Heart left ventricle (tissue), 16 donors: ENCODE data around the gene CHL1. TPM values are rescaled to one million over a fixed set of nuclear protein-coding genes. Genes with fewer than 3 reads are reported as not detected.

Experiments used
- ATAC-seq, 4 donors: fragments of 200-7000 bp; cut with Tn5 transposase; one replicate each; pipeline ENCODE4 v1.9.1; 2020 to 2022; ENCODE audit warnings: moderate library complexity in 4 of 4, mild to moderate bottlenecking in 3 of 4, moderate number of reproducible peaks in 1 of 4
- DNase-seq, 5 donors: peaks; one replicate each; pipeline ENCODE4 v3.0.0-alpha.2; 2020
- H3K27ac ChIP-seq, 12 donors: fragments of 200-600 bp; sonication (generic) in 4 of 12; one replicate each; pipeline versions ENCODE4 v1.5.0 to v1.8.0; 2016 to 2022; ENCODE audit warnings: mild to moderate bottlenecking in 2 of 12
- H3K27me3 ChIP-seq, 9 donors: fragments of 200-600 bp; sonication (generic) in 2 of 9; one replicate each; pipeline versions ENCODE4 v1.5.1 to v1.8.0; 2016 to 2022; ENCODE audit warnings: mild to moderate bottlenecking in 3 of 9
- H3K36me3 ChIP-seq, 9 donors: fragments of 200-600 bp; sonication (generic) in 2 of 9; one replicate each; pipeline versions ENCODE4 v1.5.0 to v1.8.0; 2018 to 2022; ENCODE audit warnings: mild to moderate bottlenecking in 2 of 9
- H3K4me1 ChIP-seq, 12 donors: fragments of 200-600 bp; sonication (generic) in 4 of 12; one replicate each; pipeline versions ENCODE4 v1.5.0 to v1.8.0; 2016 to 2022; ENCODE audit warnings: mild to moderate bottlenecking in 3 of 12
- H3K4me3 ChIP-seq, 12 donors: fragments of 200-600 bp; sonication (generic) in 4 of 12; one replicate each; pipeline versions ENCODE4 v1.5.0 to v1.8.0; 2017 to 2022; ENCODE audit warnings: mild to moderate bottlenecking in 9 of 12, moderate library complexity in 4 of 12
- H3K9me3 ChIP-seq, 12 donors: fragments of 200-600 bp; sonication (generic) in 4 of 12; one replicate each; pipeline versions ENCODE4 v1.5.0 to v1.8.0; 2016 to 2022; ENCODE audit warnings: mild to moderate bottlenecking in 1 of 12
- CTCF ChIP-seq, 12 donors: fragments of 200-600 bp; sonication (generic) in 4 of 12; IDR thresholded peaks; one replicate each; pipeline versions ENCODE4 v1.5.0 to v1.8.0; 2018 to 2022; ENCODE audit warnings: antibody characterized with exemption in 12 of 12, mild to moderate bottlenecking in 5 of 12
- POLR2A ChIP-seq, 2 donors: fragments of 450-650 bp; IDR thresholded peaks; one replicate each; pipeline ENCODE4 v1.6.1; 2017; ENCODE audit warnings: antibody characterized with exemption in 2 of 2, mild to moderate bottlenecking in 2 of 2, moderate library complexity in 2 of 2
- WGBS, 4 donors: extraction: QIAGEN DNeasy Blood & Tissue Kit in 2 of 4; methylation state at CpG; one replicate each; pipeline versions ENCODE4 v1.1.5 to v1.1.7; 2013 to 2018; 5-methylcytosine and 5-hydroxymethylcytosine counted together
- intact Hi-C, 10 donors: fragments of 100-400 bp; cut with DNase I; formaldehyde crosslinking; loops; one replicate each; pipeline versions ENCODE4 v1.11.1 to v1.14.2; 2022
- polyA plus RNA-seq, 2 donors: library from polyadenylated mRNA; stranded (reverse); fragments of 200-250 nt; gene quantifications; one replicate each; pipeline ENCODE4 v1.2.3, GENCODE V29; 2013
- total RNA-seq, 9 donors: library from RNA; depleted of rRNA in 2 of 9; stranded (reverse); fragments of >200 nt in 2 of 9; fragmentation: NEBNext Ultra II Directional in 3 of 9; extraction: Animal tissue kit (Norgen Biotek cat#: 25700) in 3 of 9; gene quantifications; one replicate each; pipeline versions ENCODE4 v1.1.0 to v1.2.4, GENCODE V29; 2016 to 2023
- donor health status: ischemic (EF 13 %, LVEDD 7.1; RV severe dilation, severe dysfunction).
- donor health status: healthy with polysubstance abuse.
- donor health status: DM: no; HTN: yes; CAD: no.
- donor health status: DM: no; HTN: no; CAD: no.
- donor health status: ischemic (EF 25% LVEDD 6.9; RV normal size, moderate dysfunction).
- donor health status: ischemic (EF 25% LVEDD 5.7; RV mildly dilated, moderate dysfunction).
- donor health status: healthy.
- donor health status: DM: yes; HTN: yes; CAD: no.
- donor health status: ischemic (EF 35%, LVEDD 5.7; RV mildly dilated, moderate dysfunction).
- donor health status: nonischemic (EF 11% LVEDD 7.7; RV severe dilation, severe dysfunction).
- donor health status: DM: yes; HTN: yes; CAD: no.
- donor health status: PGD.
- donor health status: ischemic (EF 29% LVEDD 5.4; RV normal size, mild dysfunction).
- donor health status: nonischemic (EF 23%, LVEDD 6.1; RV moderate dilation, normal function).

The CHL1 gene
- total and polyA plus RNA-seq, 11 donors: 0.48 to 15.3 (median 2.6) TPM

- DNase-seq (no peak), ATAC-seq (no peak)
- H3K27me3 ChIP-seq: no peaks in the 10 kb centered on the region
- H3K4me3 ChIP-seq: no peak overlapping the region
- no peak for TF ChIP-seq POLR2A (IDR thresholded peaks at IDR 0.05)
- TF ChIP-seq CTCF (IDR thresholded peaks at IDR 0.05): no peak
- no peak overlapping the region for H3K27ac ChIP-seq
- H3K4me1 ChIP-seq: no peaks in the 10 kb centered on the region
- no peaks in the 10 kb centered on the region for H3K9me3 ChIP-seq
- H3K36me3 ChIP-seq: no peaks in the 10 kb centered on the region
- intact Hi-C loops: no loop called here
- WGBS, 4 donors: 78 to 86% (median 84%) methylated on average over 1 of the region's 1 CpG
Observed at GRCh38 chr3:247916-248315, 51.4 kb downstream of the CHL1 start.

GRCh38 chr3:248864-249520, 52.4 kb downstream of the CHL1 start:
- no peaks in the 10 kb centered on the region for H3K4me1 ChIP-seq
- DNase-seq: no peak
- H3K27ac ChIP-seq: no peak overlapping the region
- H3K4me3 ChIP-seq: no peak overlapping the region
- no peaks in the 10 kb centered on the region for H3K9me3 ChIP-seq
- no peak for TF ChIP-seq CTCF (IDR thresholded peaks at IDR 0.05)
- ATAC-seq: no peak
- 55 to 75% (median 63%) methylated on average over 3 of the region's 3 CpGs for WGBS, 4 donors
- no peaks in the 10 kb centered on the region for H3K36me3 ChIP-seq
- intact Hi-C loops: no loop called here
- no peaks in the 10 kb centered on the region for H3K27me3 ChIP-seq

- no peaks in the 10 kb centered on the region for H3K27me3 ChIP-seq
- no peak for TF ChIP-seq CTCF (IDR thresholded peaks at IDR 0.05)
- ATAC-seq (no peak), DNase-seq (no peak)
- H3K9me3 ChIP-seq: no peaks in the 10 kb centered on the region
- no peaks in the 10 kb centered on the region for H3K36me3 ChIP-seq
- intact Hi-C loops: no loop called here
- H3K4me3 ChIP-seq: no peak overlapping the region
- H3K4me1 ChIP-seq: no peaks in the 10 kb centered on the region
- no peak overlapping the region for H3K27ac ChIP-seq
Observed at GRCh38 chr3:249587-250262, 53.2 kb downstream of the CHL1 start.

GRCh38 chr3:256501-256900, 59.9 kb downstream of the CHL1 start:
- intact Hi-C loops: no loop called here
- WGBS, 4 donors: 74 to 76% (median 75%) methylated on average over 3 of the region's 3 CpGs
- Histone ChIP-seq H3K4me3 (no peak overlapping the region), H3K27me3 (no peaks in the 10 kb centered on the region), H3K4me1 (no peaks in the 10 kb centered on the region), H3K27ac (no peak overlapping the region), H3K36me3 (no peaks in the 10 kb centered on the region), H3K9me3 (no peaks in the 10 kb centered on the region)
- DNase-seq: no peak
- TF ChIP-seq POLR2A (IDR thresholded peaks at IDR 0.05) (no peak), CTCF (IDR thresholded peaks at IDR 0.05) (no peak)
- no peak for ATAC-seq
